Aorta (tissue), 5 donors: Measurements from ENCODE around the gene DMRTB1. TPM values are rescaled to one million over a fixed set of nuclear protein-coding genes. Genes with fewer than 3 reads are reported as not detected.

ENCODE experiments used
- ATAC-seq: fragments of 200-7000 bp; cut with Tn5 transposase; one replicate; pipeline ENCODE4 v1.9.1; 2022; ENCODE audit warnings: moderate library complexity; ENCODE audit not compliant: low FRiP score
- DNase-seq, 2 donors: peaks; one replicate each; pipeline ENCODE4 v3.0.0-alpha.2; 2020
- H3K27ac ChIP-seq, 2 donors: one replicate each; pipeline ENCODE4 v1.5.1; 2013; ENCODE audit warnings: low read length in 2 of 2, mild to moderate bottlenecking in 2 of 2, moderate library complexity in 2 of 2, control low read depth in 1 of 2, inconsistent platforms in 1 of 2, low read depth in 1 of 2
- H3K27me3 ChIP-seq, 2 donors: one replicate each; pipeline ENCODE4 v1.6.1; 2013; ENCODE audit warnings: control low read depth in 1 of 2, low read length in 1 of 2, mild to moderate bottlenecking in 1 of 2, moderate library complexity in 1 of 2; ENCODE audit not compliant: insufficient read depth in 2 of 2, control insufficient read depth in 1 of 2
- H3K36me3 ChIP-seq, 2 donors: one replicate each; pipeline ENCODE4 v1.6.1; 2013; ENCODE audit warnings: control low read depth in 1 of 2, low read length in 1 of 2, mild to moderate bottlenecking in 1 of 2; ENCODE audit not compliant: insufficient read depth in 2 of 2, control insufficient read depth in 1 of 2
- H3K4me1 ChIP-seq, 2 donors: one replicate each; pipeline ENCODE4 v1.6.1; 2013; ENCODE audit warnings: low read length in 2 of 2, control low read depth in 1 of 2, mild to moderate bottlenecking in 1 of 2, moderate library complexity in 1 of 2; ENCODE audit not compliant: insufficient read depth in 2 of 2, control insufficient read depth in 1 of 2
- H3K4me3 ChIP-seq, 2 donors: one replicate each; pipeline ENCODE4 v1.5.1; 2013; ENCODE audit warnings: low read length in 2 of 2, control low read depth in 1 of 2, mild to moderate bottlenecking in 1 of 2
- H3K9me3 ChIP-seq: one replicate; pipeline ENCODE4 v1.6.1; 2013; ENCODE audit warnings: mild to moderate bottlenecking, low read length; ENCODE audit not compliant: control insufficient read depth
- WGBS, 2 donors: extraction: QIAGEN DNeasy Blood & Tissue Kit; methylation state at CpG; one replicate each; pipeline ENCODE4 v1.1.7; 2013; 5-methylcytosine and 5-hydroxymethylcytosine counted together
- intact Hi-C, 2 donors: fragments of 100-400 bp; cut with DNase I; formaldehyde crosslinking; loops; one replicate each; pipeline versions ENCODE4 v1.14.2 to v1.15.0; 2022
- polyA plus RNA-seq, 2 donors: library from polyadenylated mRNA; stranded (reverse); fragments of 200-250 nt; gene quantifications; one replicate each; pipeline ENCODE4 v1.2.3, GENCODE V29; 2013
- total RNA-seq, 2 donors: library from RNA; stranded (reverse); fragmentation: NEBNext Ultra II Directional; extraction: Animal tissue kit (Norgen Biotek cat#: 25700); gene quantifications; one replicate each; pipeline ENCODE4 v1.2.1, GENCODE V29; 2021
- donor health status: healthy with polysubstance abuse.
- donor health status: Bipolar disorder and iron deficiency.
- donor health status: DM: no; HTN: no; CAD: no.
- donor health status: DM: no; HTN: no; CAD: no.
- donor health status: DM: yes; HTN: yes; CAD: no.

Gene DMRTB1
- total and polyA plus RNA-seq, 4 donors = not detected

- no peaks in the 10 kb centered on the region for H3K27me3 ChIP-seq
- H3K27ac ChIP-seq = no peak overlapping the region
- no peak overlapping the region for H3K4me3 ChIP-seq
- ATAC-seq = no peak
- no peaks in the 10 kb centered on the region for H3K9me3 ChIP-seq
- intact Hi-C loops = no loop called here
- no peak for DNase-seq
- H3K36me3 ChIP-seq = no peaks in the 10 kb centered on the region
- H3K4me1 ChIP-seq = no peaks in the 10 kb centered on the region
These were observed 8.2 kb downstream of the DMRTB1 start for GRCh38 chr1:53467391-53467790.

- intact Hi-C loops = no loop called here
- WGBS, 2 donors = 98 to 100% methylated on average over 2 of the region's 2 CpGs
These were observed 9.2 kb downstream of the DMRTB1 start for GRCh38 chr1:53468374-53468773.

GRCh38 chr1:53469373-53469772 is 10.2 kb downstream of the DMRTB1 start:
- Histone ChIP-seq H3K9me3 (no peaks in the 10 kb centered on the region), H3K4me1 (no peaks in the 10 kb centered on the region), H3K27ac (no peak overlapping the region), H3K4me3 (no peak overlapping the region), H3K36me3 (no peaks in the 10 kb centered on the region), H3K27me3 (no peaks in the 10 kb centered on the region)
- intact Hi-C loops = no loop called here
- no peak for DNase-seq
- ATAC-seq = no peak
- 97 to 98% methylated on average over 5 of the region's 5 CpGs for WGBS, 2 donors

More at GRCh38 chr1:53468374-53468773, 9.2 kb downstream of the DMRTB1 start:
- H3K4me3 ChIP-seq = no peak overlapping the region
- no peaks in the 10 kb centered on the region for H3K4me1 ChIP-seq
- no peak overlapping the region for H3K27ac ChIP-seq
- H3K36me3 ChIP-seq = no peaks in the 10 kb centered on the region
- no peak for DNase-seq
- ATAC-seq = no peak
- no peaks in the 10 kb centered on the region for H3K9me3 ChIP-seq
- no peaks in the 10 kb centered on the region for H3K27me3 ChIP-seq

- H3K27me3 ChIP-seq = no peaks in the 10 kb centered on the region
- H3K27ac ChIP-seq = no peak overlapping the region
- no peak overlapping the region for H3K4me3 ChIP-seq
- ATAC-seq (peak; percentile 64), DNase-seq (peak; percentile 69 to 85)
- H3K9me3 ChIP-seq = no peaks in the 10 kb centered on the region
- no peaks in the 10 kb centered on the region for H3K36me3 ChIP-seq
- no peaks in the 10 kb centered on the region for H3K4me1 ChIP-seq
- intact Hi-C loops = no loop called here
- 13 to 22% methylated on average over 25 to 28 of the region's 28 CpGs for WGBS, 2 donors
These were observed 11.0 kb downstream of the DMRTB1 start for GRCh38 chr1:53470155-53470554.

GRCh38 chr1:53470584-53470983 is 11.4 kb downstream of the DMRTB1 start:
- no peaks in the 10 kb centered on the region for H3K27me3 ChIP-seq
- intact Hi-C loops = no loop called here
- H3K4me1 ChIP-seq = no peaks in the 10 kb centered on the region
- WGBS, 2 donors = 84 to 91% methylated on average over 19 of the region's 19 CpGs
- DNase-seq (no peak), ATAC-seq (no peak)
- H3K27ac ChIP-seq = no peak overlapping the region
- no peak overlapping the region for H3K4me3 ChIP-seq
- H3K9me3 ChIP-seq = no peaks in the 10 kb centered on the region
- H3K36me3 ChIP-seq = no peaks in the 10 kb centered on the region

- Histone ChIP-seq H3K36me3 (no peaks in the 10 kb centered on the region), H3K9me3 (no peaks in the 10 kb centered on the region), H3K4me3 (no peak overlapping the region), H3K4me1 (no peaks in the 10 kb centered on the region), H3K27ac (no peak overlapping the region), H3K27me3 (no peaks in the 10 kb centered on the region)
- DNase-seq = no peak
- ATAC-seq = no peak
- intact Hi-C loops = no loop called here
- 97% methylated on average over 9 of the region's 9 CpGs for WGBS, 2 donors
These were observed 11.8 kb downstream of the DMRTB1 start for GRCh38 chr1:53471000-53471399.

GRCh38 chr1:53473463-53473862 is 14.3 kb downstream of the DMRTB1 start:
- DNase-seq (no peak), ATAC-seq (no peak)
- Histone ChIP-seq H3K4me3 (no peak overlapping the region), H3K27me3 (no peaks in the 10 kb centered on the region), H3K36me3 (no peaks in the 10 kb centered on the region), H3K9me3 (no peaks in the 10 kb centered on the region), H3K4me1 (no peaks in the 10 kb centered on the region), H3K27ac (no peak overlapping the region)
- WGBS, 2 donors = 96 to 98% methylated on average over 3 of the region's 3 CpGs
- intact Hi-C loops = no loop called here

- no peak overlapping the region for H3K27ac ChIP-seq
- DNase-seq (no peak), ATAC-seq (no peak)
- no peaks in the 10 kb centered on the region for H3K9me3 ChIP-seq
- intact Hi-C loops = no loop called here
- no peaks in the 10 kb centered on the region for H3K36me3 ChIP-seq
- H3K27me3 ChIP-seq = no peaks in the 10 kb centered on the region
- WGBS, 2 donors = 84 to 88% methylated on average over 7 of the region's 7 CpGs
- H3K4me1 ChIP-seq = no peaks in the 10 kb centered on the region
- no peak overlapping the region for H3K4me3 ChIP-seq
These were observed 16.5 kb downstream of the DMRTB1 start for GRCh38 chr1:53475664-53476063.

GRCh38 chr1:53476579-53476978 is 17.4 kb downstream of the DMRTB1 start:
- peak in 1 of 2 donors; percentile 13 for DNase-seq
- H3K27me3 ChIP-seq = no peaks in the 10 kb centered on the region
- no peak for ATAC-seq
- intact Hi-C loops = no loop called here
- 88 to 91% methylated on average over 8 of the region's 8 CpGs for WGBS, 2 donors
- H3K36me3 ChIP-seq = no peaks in the 10 kb centered on the region
- H3K27ac ChIP-seq = no peak overlapping the region
- no peak overlapping the region for H3K4me3 ChIP-seq
- no peaks in the 10 kb centered on the region for H3K4me1 ChIP-seq
- H3K9me3 ChIP-seq = no peaks in the 10 kb centered on the region
